CD14-positive monocyte (primary cell): ENCODE data around the gene EEIG1. TPM values are rescaled to one million over a fixed set of nuclear protein-coding genes. Genes with fewer than 3 reads are reported as not detected.

ENCODE experiments used
- DNase-seq, 3 donors: peaks; one replicate each; pipeline ENCODE4 v3.0.0-alpha.2; 2011 to 2022
- H2AFZ ChIP-seq: 2 replicates; pipeline ENCODE4 v1.6.0; 2012; ENCODE audit warnings: mild to moderate bottlenecking, low read depth, low read length, inconsistent platforms; ENCODE audit not compliant: insufficient read depth, poor library complexity, severe bottlenecking
- H3K27ac ChIP-seq, 2 donors: 1 replicate in 1 of 2; 2 replicates in 1 of 2; pipeline ENCODE4 v1.5.1; 2012 to 2013; ENCODE audit warnings: low read length in 2 of 2, control low read depth in 1 of 2, inconsistent platforms in 1 of 2, low read depth in 1 of 2, mild to moderate bottlenecking in 1 of 2
- H3K27me3 ChIP-seq, 2 donors: one replicate each; pipeline versions ENCODE4 v1.6.0 to v1.6.1; 2011 to 2013; ENCODE audit warnings: low read length in 2 of 2; ENCODE audit not compliant: control insufficient read depth in 2 of 2, insufficient read depth in 2 of 2
- H3K36me3 ChIP-seq, 2 donors: replicated peaks in 1 of 2; 1 replicate in 1 of 2; 2 replicates in 1 of 2; pipeline versions ENCODE4 v1.5.1 to v1.6.1; 2012 to 2013; ENCODE audit warnings: low read length in 2 of 2, control low read depth in 1 of 2, inconsistent platforms in 1 of 2, mild to moderate bottlenecking in 1 of 2; ENCODE audit not compliant: insufficient read depth in 2 of 2, control insufficient read depth in 1 of 2
- H3K4me1 ChIP-seq, 2 donors: 1 replicate in 1 of 2; 2 replicates in 1 of 2; pipeline versions ENCODE4 v1.5.1 to v1.6.1; 2012 to 2013; ENCODE audit warnings: low read length in 2 of 2, control low read depth in 1 of 2, inconsistent platforms in 1 of 2, mild to moderate bottlenecking in 1 of 2, moderate library complexity in 1 of 2; ENCODE audit not compliant: insufficient read depth in 2 of 2, control insufficient read depth in 1 of 2
- H3K4me2 ChIP-seq: replicated peaks from 2 replicates; pipeline ENCODE3; 2012; ENCODE audit warnings: low read length, moderate library complexity, mild to moderate bottlenecking; ENCODE audit not compliant: poor library complexity, severe bottlenecking; ENCODE audit errors: extremely low read depth
- H3K4me3 ChIP-seq, 3 experiments: fragments of 200-600 bp in 1 of 3; sonication (generic) in 1 of 3; replicated peaks in 1 of 3; 1 replicate in 2 of 3; 2 replicates in 1 of 3; pipeline ENCODE4 v1.5.1; 2011 to 2013; ENCODE audit warnings: low read length in 3 of 3, mild to moderate bottlenecking in 3 of 3, control low read depth in 2 of 3, low read depth in 2 of 3, inconsistent platforms in 1 of 3, moderate library complexity in 1 of 3
- H3K79me2 ChIP-seq: 2 replicates; pipeline ENCODE4 v1.6.0; 2012; ENCODE audit warnings: mild to moderate bottlenecking, control low read depth, inconsistent platforms, low read length, moderate library complexity; ENCODE audit not compliant: insufficient read depth
- H3K9ac ChIP-seq: 2 replicates; pipeline ENCODE4 v1.6.0; 2017; ENCODE audit warnings: low read length, mild to moderate bottlenecking; ENCODE audit not compliant: insufficient read depth, poor library complexity, severe bottlenecking
- H3K9me3 ChIP-seq, 2 donors: replicated peaks in 1 of 2; 1 replicate in 1 of 2; 2 replicates in 1 of 2; pipeline versions ENCODE4 v1.5.1 to v1.6.1; 2012 to 2013; ENCODE audit warnings: low read length in 2 of 2, control low read depth in 1 of 2; ENCODE audit not compliant: control insufficient read depth in 1 of 2, insufficient read depth in 1 of 2
- H4K20me1 ChIP-seq: 2 replicates; pipeline ENCODE4 v1.6.0; 2012; ENCODE audit warnings: mild to moderate bottlenecking, low read length, control low read depth, moderate library complexity; ENCODE audit not compliant: insufficient read depth
- H3K27ac Mint-ChIP-seq, 7 donors: one replicate each; pipeline ENCODE4 v1.8.0; 2020; ENCODE audit warnings: mild to moderate bottlenecking in 7 of 7, mixed read lengths in 7 of 7, moderate library complexity in 6 of 7, inconsistent platforms in 2 of 7
- H3K27me3 Mint-ChIP-seq, 3 donors: one replicate each; pipeline ENCODE4 v1.8.0; 2021 to 2022; ENCODE audit warnings: low read depth in 3 of 3, mild to moderate bottlenecking in 3 of 3, mixed read lengths in 3 of 3, moderate library complexity in 3 of 3, inconsistent platforms in 1 of 3
- H3K36me3 Mint-ChIP-seq, 2 donors: one replicate each; pipeline ENCODE4 v1.8.0; 2020; ENCODE audit warnings: mixed read lengths in 2 of 2, inconsistent platforms in 1 of 2, mild to moderate bottlenecking in 1 of 2
- H3K4me1 Mint-ChIP-seq: one replicate; pipeline ENCODE4 v1.8.0; 2020; ENCODE audit warnings: mild to moderate bottlenecking, mixed read lengths
- H3K4me3 Mint-ChIP-seq, 2 donors: one replicate each; pipeline ENCODE4 v1.8.0; 2020; ENCODE audit warnings: mild to moderate bottlenecking in 2 of 2, mixed read lengths in 2 of 2, moderate library complexity in 1 of 2
- H3K9me3 Mint-ChIP-seq, 7 donors: one replicate each; pipeline ENCODE4 v1.8.0; 2020 to 2022; ENCODE audit warnings: mixed read lengths in 7 of 7, mild to moderate bottlenecking in 6 of 7, moderate library complexity in 6 of 7, inconsistent platforms in 2 of 7
- WGBS: methylation state at CpG from one replicate; pipeline ENCODE4 v1.1.5; 2013; ENCODE audit warnings: missing lambda C conversion rate; ENCODE audit not compliant: insufficient coverage; 5-methylcytosine and 5-hydroxymethylcytosine counted together
- intact Hi-C, 2 donors: fragments of 100-400 bp; cut with micrococcal nuclease; formaldehyde crosslinking; loops; one replicate each; pipeline versions ENCODE4 v1.15.0 to v1.15.1; 2023
- polyA plus RNA-seq, 3 donors: library from polyadenylated mRNA; depleted of rRNA in 1 of 3; unstranded in 2 of 3; stranded (reverse) in 1 of 3; fragments of 300-500 nt in 2 of 3; fragments of >200 nt in 1 of 3; fragmentation: Illumina TruSeq in 2 of 3; gene quantifications; 1 replicate in 2 of 3; 2 replicates in 1 of 3; pipeline ENCODE4 v1.2.3, GENCODE V29; 2012 to 2021
- TF ChIP-seq, protein P1 (sequence below): fragments of 200-600 bp; IDR thresholded peaks from one replicate; pipeline ENCODE4 v1.8.0; 2022; ENCODE audit warnings: antibody characterized with exemption, mild to moderate bottlenecking

Gene EEIG1
- polyA plus RNA-seq, 3 donors: 0.86 to 2.3 (median 2.1) TPM

- Histone ChIP-seq H3K27me3 (no peaks in the 10 kb centered on the region), H3K4me1 (no peaks in the 10 kb centered on the region), H3K79me2 (no peaks in the 10 kb centered on the region), H4K20me1 (no peaks in the 10 kb centered on the region), H3K9ac (no peak overlapping the region), H3K4me3 (no peak overlapping the region), H2AFZ (no peak overlapping the region), H3K36me3 (no peaks in the 10 kb centered on the region), H3K4me2 (no peak overlapping the region), H3K27ac (no peak overlapping the region), H3K9me3 (no peaks in the 10 kb centered on the region)
- WGBS: 97% methylated on average over 6 of the region's 9 CpGs
- Mint-ChIP-seq H3K4me1 (peaks cover 6% of the 10 kb centered on the region), H3K9me3 (no peaks in the 10 kb centered on the region), H3K36me3 (no peaks in the 10 kb centered on the region), H3K4me3 (no peak overlapping the region), H3K27me3 (peaks cover 2 to 6% (median 3%) of the 10 kb centered on the region in 3 donors), H3K27ac (peak overlapping the region in 1 of 7 donors; percentile 6)
- intact Hi-C loops: no loop called here
- no peak for DNase-seq
- TF ChIP-seq, protein P1, sequence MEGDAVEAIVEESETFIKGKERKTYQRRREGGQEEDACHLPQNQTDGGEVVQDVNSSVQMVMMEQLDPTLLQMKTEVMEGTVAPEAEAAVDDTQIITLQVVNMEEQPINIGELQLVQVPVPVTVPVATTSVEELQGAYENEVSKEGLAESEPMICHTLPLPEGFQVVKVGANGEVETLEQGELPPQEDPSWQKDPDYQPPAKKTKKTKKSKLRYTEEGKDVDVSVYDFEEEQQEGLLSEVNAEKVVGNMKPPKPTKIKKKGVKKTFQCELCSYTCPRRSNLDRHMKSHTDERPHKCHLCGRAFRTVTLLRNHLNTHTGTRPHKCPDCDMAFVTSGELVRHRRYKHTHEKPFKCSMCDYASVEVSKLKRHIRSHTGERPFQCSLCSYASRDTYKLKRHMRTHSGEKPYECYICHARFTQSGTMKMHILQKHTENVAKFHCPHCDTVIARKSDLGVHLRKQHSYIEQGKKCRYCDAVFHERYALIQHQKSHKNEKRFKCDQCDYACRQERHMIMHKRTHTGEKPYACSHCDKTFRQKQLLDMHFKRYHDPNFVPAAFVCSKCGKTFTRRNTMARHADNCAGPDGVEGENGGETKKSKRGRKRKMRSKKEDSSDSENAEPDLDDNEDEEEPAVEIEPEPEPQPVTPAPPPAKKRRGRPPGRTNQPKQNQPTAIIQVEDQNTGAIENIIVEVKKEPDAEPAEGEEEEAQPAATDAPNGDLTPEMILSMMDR: no peak
These were observed 6.4 kb upstream of the EEIG1 start for GRCh38 chr9:127987103-127987614.

DNA sequence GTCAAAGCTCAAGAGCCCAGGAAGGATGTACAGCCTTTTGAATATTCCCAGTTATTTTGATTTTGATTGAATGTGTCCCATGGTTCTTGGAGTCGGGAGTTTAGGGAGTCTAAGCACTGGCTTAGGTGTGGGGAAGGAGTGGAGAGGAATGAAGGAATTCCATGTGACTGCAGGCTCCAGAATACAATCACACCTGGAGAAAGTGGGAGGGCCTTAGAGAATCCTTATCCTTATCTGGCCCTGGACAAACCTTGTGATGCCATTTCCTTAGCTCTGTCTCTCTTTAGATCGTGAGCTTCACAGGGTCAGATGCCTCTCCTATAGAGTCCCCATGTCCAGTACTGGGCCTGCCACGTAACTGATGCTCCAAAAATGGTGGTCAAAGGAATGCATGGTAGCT is 4.2 kb upstream of the EEIG1 start:
- Histone ChIP-seq H3K4me2 (no peak overlapping the region), H2AFZ (no peak overlapping the region), H3K36me3 (no peaks in the 10 kb centered on the region), H3K27ac (no peak overlapping the region), H3K9ac (no peak overlapping the region), H4K20me1 (no peaks in the 10 kb centered on the region), H3K27me3 (peaks cover 0 to 2% of the 10 kb centered on the region in 2 donors), H3K9me3 (no peaks in the 10 kb centered on the region), H3K79me2 (no peaks in the 10 kb centered on the region), H3K4me3 (no peak overlapping the region), H3K4me1 (peaks cover 8 to 10% of the 10 kb centered on the region in 2 donors)
- Mint-ChIP-seq H3K27me3 (peaks cover 5 to 8% (median 6%) of the 10 kb centered on the region in 3 donors), H3K9me3 (no peaks in the 10 kb centered on the region), H3K4me3 (no peak overlapping the region), H3K36me3 (no peaks in the 10 kb centered on the region), H3K27ac (no peak overlapping the region), H3K4me1 (peaks cover 14% of the 10 kb centered on the region)
- TF ChIP-seq, protein P1: no peak
- WGBS: 100% methylated on average over 2 of the region's 3 CpGs
- intact Hi-C loops: no loop called here
- DNase-seq: no peak
